GM19455 (cell line): ENCODE measurements around the gene SART1.
"Not testable (repeated sequence)": the region's sequence is repeated elsewhere in the genome, so short reads cannot be mapped to it uniquely, and the experiment has no call there.

Experiments used
- ATAC-seq: cut with Tn5 transposase; IDR thresholded peaks from one replicate; pipeline ENCODE4 v1.9.1; 2021; ENCODE audit not compliant: unreplicated experiment

SART1 gene

GRCh38 chr11:65932558-65932919 is 29.0 kb upstream of the SART1 start:
- no peak for ATAC-seq

- no peak for ATAC-seq
Measured at GRCh38 chr11:65934014-65934413, 27.5 kb upstream of the SART1 start.

DNA sequence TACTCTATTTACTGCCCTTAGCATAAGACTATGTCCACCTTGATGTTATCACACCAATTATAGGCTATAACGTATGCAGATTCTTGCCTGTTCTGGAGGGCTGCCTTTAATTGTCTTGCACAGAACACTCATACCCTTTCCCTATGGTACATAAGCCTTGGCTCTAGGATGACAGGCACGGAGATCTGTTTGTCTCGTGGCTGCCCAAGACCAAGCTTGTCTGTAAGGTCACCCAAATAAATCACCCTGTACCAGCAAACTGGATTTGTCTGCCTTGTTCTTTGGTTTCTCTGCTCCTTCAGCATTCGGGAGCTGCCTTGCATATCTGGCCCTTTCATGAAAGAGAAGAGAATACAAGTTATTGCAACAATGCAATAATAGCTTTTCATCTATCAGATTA is 23.8 kb upstream of the SART1 start:
- no peak for ATAC-seq

GRCh38 chr11:65941720-65942310 is 19.7 kb upstream of the SART1 start:
- no peak for ATAC-seq

DNA sequence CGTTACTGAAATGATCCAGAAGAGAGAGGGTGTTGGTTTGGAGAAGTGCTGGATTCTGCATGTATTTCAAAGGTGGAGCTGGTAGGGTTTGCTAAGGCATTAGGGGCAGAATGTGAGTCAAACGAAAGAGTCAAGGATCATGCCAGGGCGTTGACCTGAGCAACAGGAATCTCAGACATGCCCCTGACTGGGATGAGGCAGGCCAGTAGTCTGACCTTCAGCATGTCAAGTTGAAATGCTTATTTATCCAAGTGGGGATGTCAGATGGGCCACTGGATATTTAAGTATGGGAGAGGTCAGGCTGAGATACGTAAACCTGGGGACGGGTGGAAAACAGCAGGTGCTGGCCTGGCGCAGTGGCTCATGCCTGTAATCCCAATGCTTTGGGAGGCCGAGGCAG is 19.0 kb upstream of the SART1 start:
- ATAC-seq = no peak

- no peak for ATAC-seq
Measured at GRCh38 chr11:65944191-65944590, 17.3 kb upstream of the SART1 start.

DNA sequence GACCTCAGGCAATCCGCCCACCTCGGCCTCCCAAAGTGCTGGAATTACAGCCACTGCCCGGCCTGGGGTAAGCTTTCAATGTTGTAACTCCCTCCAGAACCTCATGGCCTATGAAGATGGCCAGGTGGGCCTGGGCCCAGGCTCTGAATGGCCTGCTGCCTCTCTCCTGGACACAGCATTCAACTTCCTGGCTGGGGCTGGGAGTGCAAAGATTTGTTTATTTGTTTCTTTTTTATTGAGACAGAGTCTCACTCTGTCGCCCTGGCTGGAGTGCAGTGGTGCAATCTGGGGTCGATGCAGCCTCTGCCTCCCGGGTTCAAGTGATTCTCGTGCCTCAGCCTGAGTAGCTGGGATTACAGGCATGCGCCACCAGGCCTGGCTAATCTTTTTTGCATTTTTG is 16.8 kb upstream of the SART1 start:
- no peak for ATAC-seq

- ATAC-seq = no peak
Measured at GRCh38 chr11:65945430-65945911, 16.1 kb upstream of the SART1 start, which contains the start of gene TSGA10IP. TSGA10IP (plus strand) TSS chr11:65945480; CDS start chr11:65945676, 196 bp downstream.

GRCh38 chr11:65945941-65946558 is 15.5 kb upstream of the SART1 start:
- no peak for ATAC-seq

GRCh38 chr11:65946655-65947054 is 14.9 kb upstream of the SART1 start:
- ATAC-seq = no peak

DNA sequence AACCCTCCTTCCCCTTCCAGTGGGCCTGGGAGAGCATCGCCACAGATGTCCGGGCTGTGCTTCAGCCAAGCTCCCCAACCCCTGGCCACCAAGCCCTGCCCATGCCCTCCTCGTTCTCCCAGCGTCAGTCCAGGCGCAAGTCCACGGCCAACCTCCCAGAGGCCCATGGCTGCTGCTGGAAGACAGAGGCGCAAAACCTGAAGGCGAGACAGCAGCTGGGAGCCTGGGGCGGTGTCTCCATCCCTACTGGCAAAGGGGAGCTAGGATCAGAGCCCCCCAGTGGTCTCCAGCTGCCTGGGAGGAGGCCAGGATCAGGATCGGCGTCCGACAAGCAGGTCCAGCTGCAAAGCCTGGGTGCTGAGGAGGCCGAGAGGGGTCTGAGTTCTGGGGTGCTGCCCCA is 14.4 kb upstream of the SART1 start:
- no peak for ATAC-seq

DNA sequence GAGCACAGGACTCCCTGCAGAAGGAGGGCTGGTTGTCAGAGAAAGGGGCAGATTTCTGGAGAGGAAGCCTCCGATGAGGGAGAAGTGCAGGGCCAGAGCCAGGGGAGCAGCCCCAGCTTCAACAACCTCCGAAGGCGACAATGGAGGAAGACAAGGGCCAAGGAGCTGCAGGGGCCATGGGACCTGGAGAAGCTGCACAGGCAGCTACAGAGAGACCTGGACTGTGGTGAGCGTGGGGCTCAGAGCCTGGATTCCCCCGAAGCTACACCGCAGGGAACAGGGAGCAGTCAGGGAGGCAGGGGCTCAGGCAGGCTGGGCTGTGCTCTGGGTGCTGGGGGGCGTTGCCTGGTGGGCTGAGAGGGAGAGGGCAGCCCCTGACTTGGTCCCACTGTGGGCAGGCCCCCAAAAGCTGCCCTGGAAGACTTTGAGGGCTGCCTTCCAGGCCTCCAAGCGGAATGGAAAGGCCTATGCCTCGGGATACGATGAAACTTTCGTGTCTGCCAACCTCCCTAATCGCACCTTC is 13.9 kb upstream of the SART1 start:
- ATAC-seq = no peak

- ATAC-seq = not testable (repeated sequence)
Measured at GRCh38 chr11:65950711-65951110, 10.8 kb upstream of the SART1 start.

DNA sequence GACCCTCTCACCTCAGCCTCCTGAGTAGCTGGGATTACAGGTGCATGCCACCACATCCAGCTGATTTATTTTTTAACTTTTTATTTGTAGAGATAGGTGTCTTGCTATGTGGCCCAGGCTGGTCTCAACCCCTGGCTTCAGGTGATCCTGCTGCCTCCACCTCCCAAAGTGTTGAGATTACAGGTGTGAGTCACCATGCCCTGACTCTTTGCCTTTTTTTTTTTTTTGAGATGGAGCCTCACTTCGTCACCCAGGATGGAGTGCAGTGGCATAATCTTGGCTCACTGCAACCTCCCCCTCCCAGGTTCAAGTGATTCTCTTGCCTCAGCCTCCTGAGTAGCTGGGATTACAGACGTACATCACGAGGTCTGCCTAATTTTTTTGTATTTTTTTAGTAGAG is 9.9 kb upstream of the SART1 start:
- ATAC-seq = not testable (repeated sequence)

DNA sequence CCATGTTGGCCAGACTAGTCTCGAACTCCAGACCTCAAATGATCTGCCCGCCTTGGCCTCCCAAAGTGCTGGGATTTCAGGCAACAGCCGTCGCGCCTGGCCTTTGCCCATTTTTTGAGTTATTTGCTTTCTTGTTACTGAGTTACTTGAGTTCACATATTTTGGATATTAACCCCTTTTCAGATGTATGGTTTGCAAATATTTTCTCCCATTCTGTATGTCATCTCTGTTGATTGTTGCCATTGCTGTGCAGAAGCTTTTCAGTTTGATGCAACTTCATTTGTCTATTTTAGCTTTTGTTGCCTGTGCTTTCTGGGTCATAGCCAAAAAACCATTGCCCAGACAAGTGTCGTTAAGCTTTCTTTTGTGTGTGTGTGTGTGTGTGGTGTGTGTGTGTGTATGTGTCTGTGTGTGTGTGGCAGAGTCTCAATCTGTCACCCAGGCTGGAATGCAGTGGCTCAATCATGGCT is 9.4 kb upstream of the SART1 start:
- no peak for ATAC-seq

GRCh38 chr11:65953471-65953870 is 8.1 kb upstream of the SART1 start:
- no peak for ATAC-seq

DNA sequence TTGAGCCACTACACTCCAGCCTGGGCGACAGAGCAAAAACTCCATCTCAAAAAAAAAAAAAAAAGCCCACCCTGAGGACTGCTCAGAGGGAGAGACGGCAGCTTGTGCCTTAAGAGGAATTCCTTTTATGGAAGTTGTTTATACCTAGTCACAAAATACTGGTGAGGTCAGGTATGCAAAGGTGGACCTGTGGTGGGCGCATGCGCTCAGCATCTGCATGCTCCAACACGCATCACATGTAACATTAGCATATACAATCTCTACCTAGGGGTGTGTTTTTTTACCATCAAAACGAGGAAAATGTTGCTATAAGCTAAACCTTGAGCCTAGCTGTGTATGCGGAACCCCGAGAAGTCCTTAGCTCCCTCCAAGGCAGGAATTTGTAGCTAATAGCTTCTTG is 6.8 kb upstream of the SART1 start:
- ATAC-seq = no peak

DNA sequence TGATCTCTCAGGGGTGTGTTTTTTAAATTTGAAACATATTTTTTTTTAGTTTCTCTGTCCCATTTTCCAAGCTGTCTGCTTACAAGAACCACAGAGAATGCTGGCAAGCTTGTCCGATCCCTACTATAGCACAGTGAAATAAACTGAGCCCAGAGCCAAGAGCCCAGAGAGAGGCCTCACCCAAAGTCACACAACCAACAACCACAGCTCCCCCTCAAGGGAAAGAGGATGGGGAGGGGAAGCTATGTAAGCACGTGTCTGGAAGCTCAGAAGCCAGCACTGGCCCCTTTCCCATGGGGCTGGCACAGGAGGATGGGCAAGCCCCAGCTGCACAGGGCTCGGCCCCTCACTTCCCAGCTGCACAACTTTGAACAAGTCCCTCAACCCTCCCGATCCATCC is 3.2 kb upstream of the SART1 start:
- ATAC-seq = no peak

GRCh38 chr11:65958774-65959420 is 2.6 kb upstream of the SART1 start:
- no peak for ATAC-seq

- ATAC-seq = no peak
Measured at GRCh38 chr11:65960824-65961266, 689 bp upstream of the SART1 start.

DNA sequence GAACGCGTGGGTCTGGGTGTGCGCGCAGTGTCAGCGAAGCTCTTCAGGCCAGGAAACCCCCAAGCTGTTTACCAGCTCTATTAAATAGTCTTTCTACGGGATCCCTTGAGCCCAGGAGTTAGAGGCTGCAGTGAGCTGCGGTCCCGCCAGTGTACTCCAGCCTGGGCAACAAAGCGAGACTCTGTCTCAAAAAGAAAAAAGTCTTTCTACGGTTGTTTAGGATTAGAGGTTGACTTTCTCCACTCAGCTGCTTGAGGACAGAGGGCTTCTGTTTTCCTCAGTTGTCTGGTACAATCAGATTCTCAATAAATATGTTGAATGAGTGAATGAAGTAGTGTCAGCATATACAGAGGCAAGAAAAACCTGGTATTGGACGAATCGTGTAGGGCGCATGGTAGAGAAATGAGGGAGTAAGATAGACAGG is 619 bp downstream of the SART1 start:
- peak; percentile 4 for ATAC-seq

- ATAC-seq = no peak
Measured at GRCh38 chr11:65964906-65965305, 3.4 kb downstream of the SART1 start.
